Mucosa of stomach (tissue), 1 donor: Measurements from ENCODE around the gene HUNK.

ENCODE experiments used
- H3K27me3 ChIP-seq: one replicate; pipeline ENCODE4 v1.7.0; 2013; ENCODE audit warnings: mild to moderate bottlenecking, low read length; ENCODE audit not compliant: control insufficient read depth, insufficient read depth
- H3K36me3 ChIP-seq: one replicate; pipeline ENCODE4 v1.7.0; 2013; ENCODE audit warnings: low read length; ENCODE audit not compliant: control insufficient read depth, insufficient read depth
- H3K4me1 ChIP-seq: one replicate; pipeline ENCODE4 v1.7.0; 2013; ENCODE audit warnings: mild to moderate bottlenecking, low read length; ENCODE audit not compliant: control insufficient read depth, insufficient read depth
- H3K4me3 ChIP-seq: one replicate; pipeline ENCODE4 v1.7.0; 2013; ENCODE audit warnings: low read length
- H3K9ac ChIP-seq: one replicate; pipeline ENCODE4 v1.7.0; 2013; ENCODE audit warnings: mild to moderate bottlenecking, low read length, moderate library complexity
- H3K9me3 ChIP-seq: one replicate; pipeline ENCODE4 v1.7.0; 2013; ENCODE audit warnings: mild to moderate bottlenecking, low read length, moderate library complexity; ENCODE audit not compliant: control insufficient read depth
- donor health status: Pancreatic carcinoma.

The HUNK gene

GRCh38 chr21:31957631-31958030, 84.8 kb downstream of the HUNK start:
- no peak overlapping the region for H3K4me3 ChIP-seq
- no peaks in the 10 kb centered on the region for H3K4me1 ChIP-seq
- H3K9me3 ChIP-seq = no peaks in the 10 kb centered on the region
- H3K9ac ChIP-seq = no peak overlapping the region
- no peaks in the 10 kb centered on the region for H3K36me3 ChIP-seq
- H3K27me3 ChIP-seq = no peaks in the 10 kb centered on the region

- Histone ChIP-seq H3K9me3 (no peaks in the 10 kb centered on the region), H3K27me3 (no peaks in the 10 kb centered on the region), H3K9ac (no peak overlapping the region), H3K4me1 (no peaks in the 10 kb centered on the region), H3K36me3 (no peaks in the 10 kb centered on the region), H3K4me3 (no peak overlapping the region)
These were observed 87.1 kb downstream of the HUNK start for GRCh38 chr21:31959881-31960280.

GRCh38 chr21:31961027-31961426, 88.2 kb downstream of the HUNK start:
- H3K4me1 ChIP-seq = no peaks in the 10 kb centered on the region
- no peak overlapping the region for H3K4me3 ChIP-seq
- H3K36me3 ChIP-seq = no peaks in the 10 kb centered on the region

GRCh38 chr21:31961704-31962103, 88.9 kb downstream of the HUNK start:
- no peak overlapping the region for H3K9ac ChIP-seq
- no peaks in the 10 kb centered on the region for H3K9me3 ChIP-seq
- no peaks in the 10 kb centered on the region for H3K36me3 ChIP-seq
- no peaks in the 10 kb centered on the region for H3K27me3 ChIP-seq
- no peak overlapping the region for H3K4me3 ChIP-seq
- H3K4me1 ChIP-seq = no peaks in the 10 kb centered on the region

More at GRCh38 chr21:31961027-31961426, 88.2 kb downstream of the HUNK start:
- Histone ChIP-seq H3K27me3 (no peaks in the 10 kb centered on the region), H3K9ac (no peak overlapping the region), H3K9me3 (no peaks in the 10 kb centered on the region)

GRCh38 chr21:31964692-31965091, 91.9 kb downstream of the HUNK start:
- Histone ChIP-seq H3K36me3 (no peaks in the 10 kb centered on the region), H3K9me3 (no peaks in the 10 kb centered on the region), H3K9ac (no peak overlapping the region), H3K27me3 (no peaks in the 10 kb centered on the region), H3K4me3 (no peak overlapping the region), H3K4me1 (no peaks in the 10 kb centered on the region)

- H3K27me3 ChIP-seq = no peaks in the 10 kb centered on the region
- H3K4me3 ChIP-seq = no peak overlapping the region
- no peaks in the 10 kb centered on the region for H3K36me3 ChIP-seq
- H3K9me3 ChIP-seq = no peaks in the 10 kb centered on the region
- H3K9ac ChIP-seq = no peak overlapping the region
- no peaks in the 10 kb centered on the region for H3K4me1 ChIP-seq
These were observed 94.5 kb downstream of the HUNK start for GRCh38 chr21:31967334-31967733.

GRCh38 chr21:31972622-31973021, 99.8 kb downstream of the HUNK start:
- Histone ChIP-seq H3K27me3 (no peaks in the 10 kb centered on the region), H3K36me3 (no peaks in the 10 kb centered on the region), H3K4me3 (no peak overlapping the region), H3K9ac (no peak overlapping the region), H3K9me3 (no peaks in the 10 kb centered on the region), H3K4me1 (no peaks in the 10 kb centered on the region)

GRCh38 chr21:31973402-31973944, 100.7 kb downstream of the HUNK start:
- Histone ChIP-seq H3K9me3 (no peaks in the 10 kb centered on the region), H3K4me3 (no peak overlapping the region), H3K27me3 (no peaks in the 10 kb centered on the region), H3K9ac (no peak overlapping the region), H3K4me1 (no peaks in the 10 kb centered on the region), H3K36me3 (no peaks in the 10 kb centered on the region)

GRCh38 chr21:31974454-31974985, 101.7 kb downstream of the HUNK start:
- H3K36me3 ChIP-seq = no peaks in the 10 kb centered on the region
- no peaks in the 10 kb centered on the region for H3K27me3 ChIP-seq
- H3K9ac ChIP-seq = no peak overlapping the region
- H3K9me3 ChIP-seq = no peaks in the 10 kb centered on the region
- no peaks in the 10 kb centered on the region for H3K4me1 ChIP-seq
- no peak overlapping the region for H3K4me3 ChIP-seq

- Histone ChIP-seq H3K36me3 (no peaks in the 10 kb centered on the region), H3K4me3 (no peak overlapping the region), H3K9ac (no peak overlapping the region), H3K27me3 (no peaks in the 10 kb centered on the region), H3K4me1 (no peaks in the 10 kb centered on the region), H3K9me3 (no peaks in the 10 kb centered on the region)
These were observed 102.7 kb downstream of the HUNK start for GRCh38 chr21:31975491-31975890.

- H3K36me3 ChIP-seq = no peaks in the 10 kb centered on the region
- H3K4me3 ChIP-seq = no peak overlapping the region
- H3K9ac ChIP-seq = no peak overlapping the region
- H3K4me1 ChIP-seq = no peaks in the 10 kb centered on the region
- H3K27me3 ChIP-seq = no peaks in the 10 kb centered on the region
- H3K9me3 ChIP-seq = no peaks in the 10 kb centered on the region
These were observed 105.0 kb downstream of the HUNK start for GRCh38 chr21:31977816-31978215.

- Histone ChIP-seq H3K4me1 (no peaks in the 10 kb centered on the region), H3K9ac (no peak overlapping the region), H3K27me3 (no peaks in the 10 kb centered on the region), H3K9me3 (no peaks in the 10 kb centered on the region), H3K4me3 (no peak overlapping the region), H3K36me3 (no peaks in the 10 kb centered on the region)
These were observed 110.3 kb downstream of the HUNK start for GRCh38 chr21:31983120-31983519.

- H3K4me3 ChIP-seq = no peak overlapping the region
- no peaks in the 10 kb centered on the region for H3K36me3 ChIP-seq
These were observed 110.7 kb downstream of the HUNK start for GRCh38 chr21:31983554-31983953.

More at GRCh38 chr21:31983554-31983953, 110.7 kb downstream of the HUNK start:
- H3K9ac ChIP-seq = no peak overlapping the region
- H3K4me1 ChIP-seq = no peaks in the 10 kb centered on the region
- no peaks in the 10 kb centered on the region for H3K27me3 ChIP-seq
- H3K9me3 ChIP-seq = no peaks in the 10 kb centered on the region
